HG03039 (cell line): ENCODE measurements around the gene GRAMD1B.

Experiments
- ATAC-seq: cut with Tn5 transposase; IDR thresholded peaks from one replicate; pipeline ENCODE4 v1.9.1; 2021; ENCODE audit warnings: mild to moderate bottlenecking, moderate library complexity; ENCODE audit not compliant: unreplicated experiment

GRAMD1B gene

DNA sequence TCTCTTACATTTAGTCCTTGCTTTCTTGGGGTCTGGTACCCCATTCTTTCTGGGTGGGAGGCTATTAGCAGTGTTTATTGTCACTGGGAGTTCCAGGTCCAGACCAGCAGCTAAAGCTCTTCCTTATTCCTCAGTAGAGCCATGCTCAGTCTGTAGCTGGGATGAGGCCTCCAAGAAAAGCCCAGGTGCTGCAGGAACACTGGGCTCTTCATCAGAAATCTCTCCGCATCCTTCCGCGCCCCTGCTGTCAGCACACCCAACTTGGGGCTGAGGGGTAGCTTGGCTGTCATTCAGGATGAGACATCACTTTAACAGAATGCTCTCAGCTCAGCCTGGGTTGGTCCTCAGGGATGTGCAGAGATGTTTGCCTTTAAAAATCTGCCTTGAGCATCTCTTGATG is 97.5 kb downstream of the GRAMD1B start:
- ATAC-seq = no peak

DNA sequence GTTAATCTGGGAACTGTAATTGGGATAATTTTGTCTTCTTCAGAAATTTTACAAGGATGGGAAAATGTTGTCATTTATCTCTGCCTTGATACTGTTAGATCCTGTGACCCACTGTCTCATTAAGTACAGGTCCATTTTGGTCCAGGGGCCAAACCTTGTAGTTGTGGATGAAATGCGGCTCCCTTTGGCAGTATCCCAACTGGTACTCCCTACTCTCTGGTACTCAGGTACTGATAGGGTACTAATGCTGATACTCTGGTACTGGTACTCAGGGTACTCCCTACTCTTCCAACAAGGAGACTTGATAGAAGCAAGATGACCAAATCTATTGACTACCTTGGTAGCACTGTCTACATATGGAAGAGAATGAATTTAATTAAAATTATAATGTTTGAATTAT is 97.9 kb downstream of the GRAMD1B start:
- ATAC-seq = no peak

DNA sequence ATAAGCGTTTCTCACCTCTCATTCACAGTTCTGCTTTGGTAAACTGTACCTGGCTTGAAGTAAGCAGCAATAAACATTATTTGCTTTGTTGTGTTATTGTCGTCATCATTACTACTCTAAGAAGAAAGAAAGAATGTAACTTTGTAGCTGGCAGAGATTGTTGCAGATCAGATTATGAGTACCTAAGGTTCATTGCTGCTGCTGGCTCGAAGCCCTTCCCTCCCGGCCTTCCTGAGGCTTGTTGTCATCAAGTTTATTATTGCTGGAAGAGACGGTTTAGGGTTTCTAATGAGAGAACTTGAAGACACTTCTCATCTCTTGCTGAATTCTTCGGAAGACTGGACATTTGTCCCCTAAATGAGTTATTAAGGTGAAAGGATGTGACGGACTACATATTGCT is 101.3 kb downstream of the GRAMD1B start:
- ATAC-seq = no peak

DNA sequence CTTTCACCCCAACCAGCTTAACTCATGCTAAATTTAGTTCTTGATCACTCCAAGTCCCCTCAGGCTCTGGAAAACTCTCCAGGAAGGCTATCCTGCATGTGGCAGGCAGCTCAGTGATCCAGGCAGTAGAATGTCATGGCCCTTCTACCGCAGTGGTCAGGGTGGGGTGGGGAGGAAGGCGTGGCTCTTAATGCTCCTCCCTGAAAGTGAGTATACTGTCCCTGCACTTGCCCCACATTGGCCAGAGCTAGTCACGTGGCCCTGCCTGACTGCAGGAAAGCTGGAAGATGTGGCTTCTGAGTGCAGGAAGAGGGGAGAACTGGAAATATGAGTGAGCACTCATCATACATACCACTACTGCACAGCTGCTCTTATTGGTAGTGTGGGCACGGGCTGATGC is 102.1 kb downstream of the GRAMD1B start:
- no peak for ATAC-seq

DNA sequence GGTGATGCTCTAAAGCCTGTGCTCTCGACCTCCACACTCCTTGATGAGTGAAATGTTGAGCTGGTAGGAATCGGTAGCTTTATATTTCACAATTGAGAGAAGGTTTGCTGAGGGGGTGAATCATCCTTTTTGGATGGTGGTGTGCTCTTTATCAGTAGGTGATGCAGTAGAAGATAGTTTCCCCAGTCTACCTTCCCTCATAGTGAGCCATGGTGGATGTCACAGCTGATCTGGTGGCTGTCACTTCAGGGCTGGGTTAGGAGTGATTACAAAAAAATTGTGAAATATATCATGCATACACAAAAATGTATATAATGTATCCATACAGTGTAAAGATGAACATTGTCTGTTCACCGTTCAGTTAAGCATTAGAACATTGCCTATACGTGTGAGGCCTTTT is 105.3 kb downstream of the GRAMD1B start:
- ATAC-seq = no peak

DNA sequence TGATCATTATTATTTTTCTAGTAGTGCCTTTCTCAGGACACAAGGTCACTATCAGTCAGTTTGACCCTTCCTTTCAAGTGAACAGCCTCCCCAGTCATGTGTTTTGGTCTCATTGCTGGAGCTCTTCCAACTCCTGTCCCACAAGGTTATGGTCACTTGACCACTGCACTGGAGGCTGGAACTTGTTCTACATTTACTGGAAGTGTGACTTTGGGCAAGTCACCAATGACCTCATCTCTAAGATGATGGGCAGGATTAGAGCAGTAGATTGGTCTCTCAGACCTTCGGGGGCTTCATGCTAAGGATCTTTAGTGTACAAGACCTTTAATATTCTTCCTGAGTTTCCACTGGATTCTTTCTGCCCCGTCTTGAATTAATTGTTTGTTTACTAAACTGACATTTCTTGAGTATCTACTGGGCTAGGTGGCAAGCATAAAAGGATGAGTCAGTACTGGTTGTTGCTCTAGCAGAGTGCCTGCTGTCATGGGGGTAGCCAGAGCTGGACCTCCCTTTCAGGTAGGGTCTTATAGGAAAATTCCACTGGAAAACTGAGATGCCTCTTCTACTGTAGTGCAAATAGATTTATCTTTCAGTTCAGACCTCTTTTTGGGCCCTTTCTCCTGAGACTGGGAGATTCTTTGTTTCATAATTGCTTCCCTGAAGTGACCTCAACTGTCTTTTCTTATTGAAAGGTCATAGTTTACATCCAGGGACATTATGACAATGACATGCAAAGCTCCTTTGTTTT is 106.8 kb downstream of the GRAMD1B start:
- no peak for ATAC-seq

DNA sequence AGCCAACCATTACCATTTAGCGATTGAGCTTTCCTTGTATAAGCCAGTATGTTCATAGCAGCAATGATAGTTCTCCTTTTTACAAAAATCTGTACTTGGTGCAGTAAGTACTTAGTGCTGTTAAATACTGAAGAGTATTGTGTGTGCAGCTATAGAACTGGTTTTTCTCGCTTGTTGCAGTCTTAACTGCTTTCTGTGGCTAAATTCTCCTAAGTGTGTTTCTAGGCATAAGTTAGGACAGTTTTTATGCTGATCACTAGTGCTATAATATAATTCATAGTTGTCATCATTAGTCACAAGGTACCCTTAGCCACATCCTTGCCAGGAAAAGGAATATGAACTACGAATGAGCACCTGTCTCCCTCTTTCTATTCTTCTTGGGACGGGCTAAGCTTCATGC is 107.7 kb downstream of the GRAMD1B start:
- ATAC-seq = no peak

DNA sequence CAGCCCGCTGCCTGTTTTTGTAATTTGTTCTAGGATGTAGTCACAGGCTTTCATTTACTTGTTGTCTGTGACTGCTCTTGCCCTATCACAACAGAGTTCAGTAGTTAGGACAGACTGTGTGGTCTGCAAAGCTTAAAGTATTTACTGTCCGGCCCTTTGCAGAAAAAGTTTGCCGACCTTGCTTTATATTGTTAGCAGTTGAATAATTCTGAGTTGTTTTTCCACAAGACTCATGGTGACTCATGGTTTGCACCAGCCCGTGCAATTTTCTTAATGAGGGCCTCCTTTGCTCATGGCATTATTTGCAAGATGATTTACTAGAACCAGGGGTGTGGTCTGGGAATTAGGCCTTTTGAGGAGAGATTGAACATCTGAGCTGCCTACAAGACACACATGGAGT is 113.7 kb downstream of the GRAMD1B start:
- ATAC-seq = no peak

DNA sequence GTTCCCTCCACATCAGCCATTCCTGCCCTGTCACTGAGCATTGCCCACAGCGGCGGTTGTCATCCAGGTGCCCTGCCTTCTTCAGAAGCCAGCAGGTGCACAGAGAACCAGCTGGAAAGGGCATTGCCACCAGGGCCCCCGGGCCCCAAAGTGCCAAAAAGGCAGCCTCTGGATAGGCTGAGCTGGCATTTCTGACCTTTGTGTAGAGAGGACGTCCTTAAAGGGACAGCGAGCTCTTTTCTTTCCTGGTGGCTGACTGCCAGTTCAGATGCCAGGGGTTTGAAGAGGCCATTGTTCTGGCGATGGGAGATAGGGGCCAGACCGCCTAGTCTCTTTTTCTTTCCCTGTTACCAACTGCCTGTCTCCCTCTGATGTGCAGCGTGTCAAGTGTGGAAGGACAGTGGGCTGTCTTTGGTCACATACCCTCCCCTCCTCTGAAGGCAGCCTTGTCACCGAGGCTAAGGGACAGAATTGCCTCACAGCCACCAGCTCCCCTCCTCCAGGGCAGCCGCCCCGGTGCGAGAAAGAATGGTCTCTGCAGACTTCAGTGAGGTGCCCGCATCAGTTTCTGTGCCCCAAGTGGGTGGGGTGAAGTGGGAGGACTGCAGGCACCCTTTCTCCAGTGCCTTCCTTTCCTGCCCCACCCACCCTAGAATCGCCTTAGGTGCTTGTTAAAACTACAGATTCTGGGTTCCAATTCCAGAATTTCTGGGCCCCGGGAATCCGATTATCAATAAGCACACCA is 114.7 kb downstream of the GRAMD1B start:
- no peak for ATAC-seq

DNA sequence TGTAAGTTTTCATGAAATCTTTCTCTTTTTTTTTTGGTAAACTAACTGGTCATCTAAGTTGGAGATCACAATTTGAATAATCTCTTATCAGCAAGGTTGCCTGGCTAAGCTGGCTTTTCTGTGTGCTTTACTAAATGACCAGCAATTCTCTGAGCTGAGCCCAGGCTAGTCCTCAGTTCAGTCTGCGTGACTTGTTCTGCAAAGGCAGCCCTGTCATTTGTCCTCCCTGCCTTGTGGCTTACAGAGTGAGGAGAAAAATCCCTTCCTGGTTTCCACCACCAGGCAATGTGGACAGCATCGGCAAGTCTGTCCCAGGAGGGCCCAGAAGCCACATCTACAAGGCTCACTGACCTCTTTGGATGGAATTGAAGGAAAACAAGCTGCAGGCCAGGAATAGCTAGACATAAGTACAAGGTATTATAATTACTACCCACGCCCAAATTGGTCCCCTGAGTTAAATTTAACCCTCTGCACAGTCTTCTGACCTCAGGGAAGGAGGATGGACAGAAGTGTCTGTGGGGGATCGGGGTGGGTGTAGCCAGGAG is 115.7 kb downstream of the GRAMD1B start:
- no peak for ATAC-seq

DNA sequence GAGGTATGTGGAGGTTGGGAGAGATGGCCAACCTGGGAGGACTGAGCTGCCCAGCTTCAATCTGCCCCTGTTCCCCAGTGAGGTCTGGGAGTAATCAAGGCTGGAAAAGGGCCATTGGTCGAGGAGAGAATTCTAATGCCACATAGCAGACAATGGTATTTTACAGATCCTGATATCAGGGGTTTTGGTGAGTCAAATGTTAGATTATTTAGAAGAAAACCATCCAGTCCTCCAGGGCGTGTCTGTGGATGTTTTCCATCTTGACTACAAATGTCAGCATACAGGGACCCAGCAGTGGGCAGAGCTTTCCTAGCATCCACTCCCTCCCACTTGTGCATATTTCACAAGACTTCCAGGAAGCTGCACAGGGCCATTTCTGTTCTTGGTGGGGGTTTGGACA is 116.4 kb downstream of the GRAMD1B start:
- no peak for ATAC-seq

DNA sequence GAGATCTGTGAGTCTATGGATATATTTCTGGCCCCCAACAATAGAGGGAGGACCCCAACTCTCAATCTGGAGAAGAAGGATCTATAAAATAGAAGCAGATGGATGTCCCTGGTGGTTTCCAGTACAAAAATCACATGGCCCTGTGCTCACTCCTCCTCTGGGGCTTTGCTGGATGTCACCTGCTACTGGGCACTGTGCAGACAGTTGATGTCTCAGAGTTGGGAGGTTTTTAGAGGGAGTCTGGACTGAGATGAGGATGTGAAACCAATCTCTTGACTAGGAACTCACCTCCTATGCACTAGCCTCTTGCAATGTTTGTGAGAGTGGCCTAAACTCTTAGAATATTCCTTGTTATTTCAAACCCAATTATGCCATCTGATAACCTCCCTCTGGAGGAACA is 117.1 kb downstream of the GRAMD1B start:
- ATAC-seq = peak; percentile 71

DNA sequence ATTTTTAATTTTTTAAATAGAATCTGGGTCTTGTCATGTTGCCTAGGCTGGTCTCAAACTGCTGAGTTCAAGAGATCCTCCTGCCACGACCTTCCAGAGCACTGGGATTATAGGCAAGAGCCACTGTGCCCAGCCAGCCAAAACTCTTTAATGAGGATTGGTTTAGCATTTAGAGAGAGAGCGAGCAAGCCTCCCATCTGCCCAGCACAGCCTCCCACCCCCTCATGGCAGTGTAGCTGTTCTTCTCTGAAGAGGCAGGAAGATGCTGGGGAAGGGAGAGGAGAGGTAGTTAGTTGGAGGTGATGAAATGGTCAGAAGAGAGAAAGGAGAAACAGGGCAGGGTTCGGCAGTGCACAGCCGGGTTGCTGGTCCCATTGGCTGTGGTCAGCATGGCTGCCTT is 118.7 kb downstream of the GRAMD1B start:
- no peak for ATAC-seq

DNA sequence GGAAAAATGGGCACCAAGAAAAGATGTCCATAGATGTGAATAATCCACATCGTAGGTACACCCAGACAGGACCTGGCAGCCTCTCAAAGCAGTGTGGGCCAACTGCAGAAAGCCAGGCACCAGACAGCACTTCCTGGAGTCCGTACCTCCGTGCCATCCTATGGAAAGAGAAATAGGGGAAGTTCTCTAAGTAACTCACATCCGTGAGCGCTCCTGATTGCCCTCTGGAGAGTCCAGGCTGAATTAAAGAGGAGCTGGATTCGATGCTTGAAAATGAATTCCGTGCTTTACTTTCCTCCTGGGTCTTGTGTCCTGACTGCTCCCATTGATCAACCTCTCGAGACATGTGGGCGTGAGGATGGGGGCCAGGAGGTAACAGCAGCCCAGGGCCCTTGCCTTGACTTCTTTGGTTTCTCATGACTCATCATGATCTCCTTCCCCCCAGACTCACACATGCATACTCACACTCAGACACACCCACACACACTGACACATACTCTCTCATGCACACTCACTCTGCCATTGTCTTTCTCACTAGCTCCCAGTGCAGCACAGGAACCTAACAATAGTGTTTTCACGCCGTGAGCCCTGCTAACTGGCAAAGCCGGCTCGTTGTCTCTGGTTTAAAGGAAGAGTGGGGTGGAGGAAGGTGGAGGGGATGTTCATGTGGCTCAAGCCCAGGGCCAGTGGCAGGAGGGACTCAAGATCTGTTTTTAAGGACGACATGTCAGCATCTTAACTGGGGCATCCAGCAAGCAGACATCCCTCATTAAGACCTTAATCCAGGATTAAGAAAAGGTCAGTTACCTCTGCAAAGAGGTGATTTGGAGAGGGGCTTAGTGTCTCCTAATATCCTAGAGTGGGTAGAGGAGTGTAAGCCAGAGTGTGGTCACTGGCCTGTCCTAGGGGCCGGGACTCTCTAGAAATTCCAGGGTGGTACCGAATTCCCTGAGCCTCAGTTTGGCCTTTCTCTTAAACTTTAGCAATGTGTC is 120.2 kb downstream of the GRAMD1B start:
- no peak for ATAC-seq

DNA sequence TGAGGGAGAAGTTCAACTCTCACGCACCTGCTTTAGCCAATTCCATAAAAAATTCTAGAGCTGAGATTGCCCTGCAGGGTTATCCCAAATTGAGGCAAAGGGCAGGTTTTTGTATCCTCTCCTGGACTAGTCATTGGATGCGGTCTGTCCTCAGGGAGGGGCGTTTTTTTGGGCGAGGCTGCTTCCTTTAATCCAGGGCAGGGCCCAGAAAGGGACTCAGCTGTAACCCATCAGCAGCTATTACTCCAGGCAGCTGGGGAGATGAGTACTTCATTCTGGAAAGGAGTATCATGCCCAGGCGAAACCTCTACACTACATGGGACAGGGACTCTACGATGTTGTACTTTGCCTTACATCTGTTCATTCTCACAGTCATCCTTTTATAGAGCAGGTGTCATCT is 121.0 kb downstream of the GRAMD1B start:
- ATAC-seq = no peak

DNA sequence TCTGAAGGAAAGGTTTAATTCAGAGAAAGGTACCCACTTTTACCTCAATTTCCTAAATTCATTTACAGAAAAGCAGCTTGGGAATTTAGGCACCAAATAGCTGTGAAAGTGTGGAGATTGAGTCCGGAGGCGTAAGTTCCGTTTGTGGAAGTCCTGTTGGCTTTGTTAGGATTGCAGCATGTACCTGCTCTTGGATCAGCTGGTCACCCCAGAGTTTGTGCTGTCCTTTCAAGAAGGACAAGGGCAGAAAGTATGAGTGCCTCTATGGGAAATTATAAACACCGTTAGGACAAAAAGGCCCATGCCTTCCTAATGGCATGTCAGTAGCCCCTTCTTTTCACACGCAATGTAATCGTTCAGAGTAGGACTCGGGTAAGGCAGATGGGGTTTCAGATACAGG is 126.6 kb downstream of the GRAMD1B start:
- no peak for ATAC-seq

DNA sequence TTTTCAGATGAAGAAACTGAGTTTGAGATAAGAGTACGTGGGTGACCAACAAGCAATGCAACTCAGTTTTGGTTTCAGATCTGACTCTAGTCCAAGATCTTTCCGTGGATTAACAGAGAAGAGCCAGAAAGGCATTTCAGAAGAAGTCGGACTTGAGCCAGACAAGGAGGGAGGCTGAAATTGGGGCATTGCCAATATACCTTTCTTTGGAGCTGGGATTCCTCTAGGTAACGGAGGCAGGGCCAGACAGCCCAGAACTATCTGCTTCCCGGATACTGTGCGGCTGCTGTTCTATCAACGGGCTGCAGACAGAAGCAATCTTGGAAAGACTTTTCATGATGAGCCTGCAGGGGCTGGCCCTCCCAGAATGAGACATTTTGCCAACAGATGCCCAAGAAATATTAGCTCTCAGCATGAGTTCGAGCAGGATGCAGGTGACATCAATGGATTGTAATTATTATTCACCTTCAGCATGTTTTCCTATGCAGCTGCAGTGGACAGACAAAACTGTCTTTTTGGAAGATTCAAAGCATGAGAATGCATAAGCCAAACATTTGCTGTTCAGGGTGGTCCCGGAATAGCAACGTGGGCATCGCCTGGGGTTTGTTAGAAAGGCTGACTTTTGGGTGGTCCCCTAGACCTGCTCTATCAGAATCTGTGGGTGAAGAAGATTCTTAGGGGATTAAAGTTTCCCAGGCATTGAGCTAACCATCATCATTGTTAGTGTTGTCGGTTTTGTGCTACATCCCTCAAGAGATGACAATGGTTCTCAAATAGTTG is 128.7 kb downstream of the GRAMD1B start:
- no peak for ATAC-seq

DNA sequence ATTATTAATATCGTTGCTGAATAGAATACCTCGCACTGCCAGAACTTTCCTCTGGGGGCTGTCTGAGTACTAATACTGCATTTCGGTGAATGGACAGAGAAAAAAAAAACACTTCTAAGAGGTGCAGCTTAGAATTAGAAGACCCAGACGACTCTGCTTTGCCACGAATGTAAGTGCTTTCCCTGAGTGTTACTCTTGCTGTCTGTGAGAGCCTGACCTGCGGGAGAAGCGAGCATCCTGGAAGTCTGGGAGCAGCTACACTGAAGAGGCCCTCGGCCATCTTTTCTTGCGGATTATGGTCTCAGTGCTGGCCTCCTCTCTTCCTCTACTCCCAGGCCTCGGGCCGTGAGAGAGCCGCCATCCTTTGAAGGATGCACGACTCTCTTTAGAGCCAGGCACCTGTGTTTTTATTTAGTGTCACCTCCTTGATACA is 129.5 kb downstream of the GRAMD1B start:
- ATAC-seq = no peak

DNA sequence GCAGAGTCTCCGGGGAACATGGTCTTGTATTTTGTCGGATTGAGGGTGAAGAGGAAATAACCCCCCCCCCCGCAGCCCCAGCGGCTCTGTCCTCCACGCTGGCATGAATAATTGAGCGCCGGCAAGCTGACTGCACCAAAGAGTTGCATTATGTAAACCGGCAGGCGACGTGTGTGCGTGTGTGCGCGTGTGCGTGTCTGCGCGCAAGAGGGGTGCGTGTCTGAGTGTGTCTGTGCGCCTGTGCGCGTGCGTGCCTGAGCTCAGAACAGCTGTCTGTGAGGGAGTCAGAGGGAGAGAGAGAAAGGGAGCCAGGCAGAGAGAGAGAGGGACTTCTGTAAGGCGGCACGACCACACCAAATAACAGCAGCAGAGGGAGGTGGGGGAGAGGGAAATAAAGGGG is 129.9 kb downstream of the GRAMD1B start:
- no peak for ATAC-seq

DNA sequence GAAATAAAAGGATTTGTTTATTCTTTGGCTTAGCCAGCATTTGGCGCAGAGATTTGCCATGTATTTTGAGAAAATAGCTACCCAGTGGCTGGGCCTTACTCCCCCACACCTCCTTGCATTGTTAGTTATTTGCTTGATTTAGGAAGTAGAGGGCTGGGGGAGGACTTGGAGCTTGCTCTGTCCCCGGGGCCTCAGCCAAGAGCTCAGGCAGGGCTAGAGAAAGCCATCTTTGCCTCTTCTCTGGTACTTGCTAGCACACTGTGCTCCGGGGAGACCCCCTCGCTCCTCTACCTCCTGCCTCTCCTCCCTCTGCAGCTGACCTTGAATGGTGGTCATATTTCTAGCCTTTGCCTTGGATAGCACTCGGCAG is 131.3 kb downstream of the GRAMD1B start:
- ATAC-seq = no peak
